T-cell (primary cell): ENCODE measurements around the gene MEX3C. TPM values are rescaled to one million over a fixed set of nuclear protein-coding genes. Genes with fewer than 3 reads are reported as not detected.

Experiments
- ATAC-seq, 4 experiments: fragments of 200-7000 bp in 3 of 4; fragments of 150-1000 bp in 1 of 4; cut with Tn5 transposase; replicated peaks in 1 of 4; 1 replicate in 3 of 4; 2 replicates in 1 of 4; pipeline ENCODE4 v1.10.0; 2021; ENCODE audit warnings: moderate library complexity in 3 of 4, mild to moderate bottlenecking in 2 of 4, moderate number of reproducible peaks in 1 of 4
- CTCF ChIA-PET, 2 donors: fragments of 300-600 bp; sonication (Branson Sonifier 250); formaldehyde crosslinking; loops; one replicate each; lab custom pipeline; 2022; ENCODE audit warnings: antibody characterized with exemption in 2 of 2; lab: Charles Lee
- POLR2A ChIA-PET, 2 donors: fragments of 300-600 bp; sonication (Branson Sonifier 250); formaldehyde crosslinking; loops; one replicate each; lab custom pipeline; 2022; ENCODE audit warnings: antibody characterized with exemption in 2 of 2; lab: Charles Lee
- DNase-seq, 35 experiments: peaks; one replicate each; pipeline versions ENCODE4 v3.0.0 to v3.0.0-alpha.2; 2013 to 2023
- H3K27ac ChIP-seq: one replicate; pipeline ENCODE4 v1.5.1; 2013; ENCODE audit warnings: low read length
- H3K27me3 ChIP-seq, 2 experiments: replicated peaks in 1 of 2; 1 replicate in 1 of 2; 2 replicates in 1 of 2; pipeline versions ENCODE4 v1.6.1 to v1.7.0; 2013; ENCODE audit warnings: low read length in 1 of 2, mixed read lengths in 1 of 2; ENCODE audit not compliant: control insufficient read depth in 2 of 2, insufficient read depth in 2 of 2; ENCODE audit errors: extremely low read depth in 1 of 2
- H3K36me3 ChIP-seq, 2 donors: 1 replicate in 1 of 2; 2 replicates in 1 of 2; pipeline versions ENCODE4 v1.6.1 to v1.7.0; 2013; ENCODE audit warnings: low read length in 1 of 2; ENCODE audit not compliant: control insufficient read depth in 2 of 2, insufficient read depth in 1 of 2; ENCODE audit errors: extremely low read depth in 1 of 2
- H3K4me1 ChIP-seq, 2 experiments: 1 replicate in 1 of 2; 2 replicates in 1 of 2; pipeline versions ENCODE4 v1.6.1 to v1.7.0; 2013; ENCODE audit warnings: low read length in 2 of 2, mixed read lengths in 1 of 2; ENCODE audit not compliant: insufficient read depth in 2 of 2, control insufficient read depth in 1 of 2; ENCODE audit errors: extremely low read depth in 1 of 2
- H3K4me3 ChIP-seq, 2 donors: 1 replicate in 1 of 2; 2 replicates in 1 of 2; pipeline versions ENCODE4 v1.5.1 to v1.7.0; 2013; ENCODE audit warnings: mild to moderate bottlenecking in 2 of 2, low read length in 1 of 2, moderate library complexity in 1 of 2; ENCODE audit not compliant: control insufficient read depth in 1 of 2; ENCODE audit errors: extremely low read depth in 1 of 2
- H3K9me3 ChIP-seq: 2 replicates; pipeline ENCODE4 v1.7.0; 2013
- H3K27ac Mint-ChIP-seq, 2 donors: one replicate each; pipeline ENCODE4 v1.8.0; 2020 to 2021; ENCODE audit warnings: mild to moderate bottlenecking in 2 of 2, mixed read lengths in 2 of 2
- H3K27me3 Mint-ChIP-seq, 2 donors: one replicate each; pipeline ENCODE4 v1.8.0; 2021 to 2022; ENCODE audit warnings: mixed read lengths in 2 of 2
- H3K36me3 Mint-ChIP-seq: one replicate; pipeline ENCODE4 v1.8.0; 2021; ENCODE audit warnings: mixed read lengths
- H3K4me1 Mint-ChIP-seq, 3 donors: one replicate each; pipeline ENCODE4 v1.8.0; 2020 to 2022; ENCODE audit warnings: mixed read lengths in 3 of 3, mild to moderate bottlenecking in 1 of 3
- H3K4me3 Mint-ChIP-seq, 3 donors: one replicate each; pipeline ENCODE4 v1.8.0; 2020 to 2022; ENCODE audit warnings: mild to moderate bottlenecking in 3 of 3, mixed read lengths in 3 of 3, moderate library complexity in 3 of 3
- H3K9me3 Mint-ChIP-seq, 3 donors: one replicate each; pipeline ENCODE4 v1.8.0; 2020 to 2022; ENCODE audit warnings: mixed read lengths in 3 of 3
- WGBS: methylation state at CpG from one replicate; pipeline ENCODE4 v1.1.5; 2013; ENCODE audit warnings: missing lambda C conversion rate; ENCODE audit not compliant: insufficient coverage; 5-methylcytosine and 5-hydroxymethylcytosine counted together
- total RNA-seq, 35 experiments: library from RNA in 6 of 35; stranded (reverse) in 6 of 35; fragments of 120-200 nt in 1 of 35; gene quantifications; one replicate each; pipeline versions ENCODE4 v1.2.1 to v1.2.4 and lab custom pipeline; 2013 to 2026

The MEX3C gene
- total RNA-seq, 5 donors from 2014 or later (not counting 1 experiment from before 2014, with no cell fraction given) = 45.3 to 64.2 (median 52.0) TPM

DNA sequence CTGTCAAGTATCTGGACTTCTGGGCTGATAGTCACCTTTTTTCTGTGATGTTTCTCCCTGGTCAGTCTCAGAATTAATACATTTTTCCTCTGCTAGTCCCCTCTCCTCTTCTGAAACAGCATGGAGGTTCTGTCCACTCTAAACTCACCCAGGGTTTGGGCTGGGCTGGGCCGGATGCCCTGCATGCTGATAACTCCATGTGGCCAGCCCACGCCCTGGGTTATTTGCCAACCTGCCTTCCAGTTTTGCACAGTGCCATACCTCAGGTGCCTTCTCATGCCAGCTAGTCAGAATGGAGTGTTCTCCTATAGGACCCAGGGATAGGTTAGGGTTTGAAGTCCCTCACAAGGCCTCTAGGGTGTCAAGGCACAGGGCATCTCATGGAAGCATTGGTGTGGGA is 32.2 kb downstream of the MEX3C start:
- Mint-ChIP-seq H3K27me3 (no peaks in the 10 kb centered on the region), H3K4me3 (no peak overlapping the region), H3K4me1 (peaks cover 10 to 23% (median 20%) of the 10 kb centered on the region in 3 donors), H3K9me3 (no peaks in the 10 kb centered on the region), H3K36me3 (no peaks in the 10 kb centered on the region), H3K27ac (no peak overlapping the region)
- ChIA-PET CTCF (interaction anchor here in 1 of 2 donors (0.7 kb wide), 1 partner anchor 38 kb away, joined by 6 read pairs; no protein-coding TSS in a partner anchor), POLR2A (no interaction called here)
- Histone ChIP-seq H3K27me3 (no peaks in the 10 kb centered on the region), H3K4me1 (peaks cover 2 to 12% of the 10 kb centered on the region in 2 experiments), H3K27ac (no peak overlapping the region), H3K9me3 (no peaks in the 10 kb centered on the region), H3K4me3 (no peak overlapping the region), H3K36me3 (no peaks in the 10 kb centered on the region)
- ATAC-seq = no peak
- no peak for DNase-seq
- 100% methylated on average over 1 of the region's 2 CpGs for WGBS

DNA sequence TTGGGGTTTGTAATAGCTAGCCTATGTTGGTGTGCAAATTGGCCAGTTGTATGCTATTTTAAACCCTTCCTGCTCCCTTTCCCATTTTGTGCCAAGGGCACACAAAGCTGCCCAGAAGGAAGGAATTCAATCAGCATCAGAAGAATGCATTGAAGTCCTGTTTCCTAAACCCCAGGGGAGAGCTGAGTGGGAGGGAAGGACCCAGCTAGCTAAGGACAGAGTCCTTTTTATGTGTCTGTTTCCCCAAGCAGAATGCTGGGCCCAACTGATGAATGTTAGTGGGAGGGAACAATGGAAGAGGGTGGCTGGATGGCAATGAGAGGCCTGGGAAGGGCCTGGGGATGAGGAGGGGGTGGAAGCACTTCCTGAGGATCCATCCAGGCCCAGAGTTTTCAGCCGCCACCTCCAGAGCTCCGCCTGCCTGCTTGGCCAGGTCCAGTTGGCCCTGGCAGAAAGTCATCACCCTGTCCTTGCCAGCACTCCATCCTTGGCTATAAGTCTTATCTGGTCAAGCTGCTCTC is 32.7 kb downstream of the MEX3C start:
- CTCF ChIA-PET = no interaction called here
- no peak overlapping the region for H3K4me3 Mint-ChIP-seq
- no peak overlapping the region for H3K27ac ChIP-seq
- WGBS = 100% methylated on average over 2 of the region's 2 CpGs
- no peak overlapping the region for H3K27ac Mint-ChIP-seq
- no peaks in the 10 kb centered on the region for H3K36me3 ChIP-seq
- no peaks in the 10 kb centered on the region for H3K9me3 Mint-ChIP-seq
- peaks cover 5 to 19% (median 16%) of the 10 kb centered on the region in 3 donors for H3K4me1 Mint-ChIP-seq
- no peaks in the 10 kb centered on the region for H3K36me3 Mint-ChIP-seq
- DNase-seq (no peak), ATAC-seq (no peak)
- peaks cover 2 to 16% of the 10 kb centered on the region in 2 experiments for H3K4me1 ChIP-seq
- no peaks in the 10 kb centered on the region for H3K27me3 Mint-ChIP-seq
- H3K27me3 ChIP-seq = no peaks in the 10 kb centered on the region
- H3K9me3 ChIP-seq = no peaks in the 10 kb centered on the region
- POLR2A ChIA-PET = no interaction called here
- H3K4me3 ChIP-seq = no peak overlapping the region

DNA sequence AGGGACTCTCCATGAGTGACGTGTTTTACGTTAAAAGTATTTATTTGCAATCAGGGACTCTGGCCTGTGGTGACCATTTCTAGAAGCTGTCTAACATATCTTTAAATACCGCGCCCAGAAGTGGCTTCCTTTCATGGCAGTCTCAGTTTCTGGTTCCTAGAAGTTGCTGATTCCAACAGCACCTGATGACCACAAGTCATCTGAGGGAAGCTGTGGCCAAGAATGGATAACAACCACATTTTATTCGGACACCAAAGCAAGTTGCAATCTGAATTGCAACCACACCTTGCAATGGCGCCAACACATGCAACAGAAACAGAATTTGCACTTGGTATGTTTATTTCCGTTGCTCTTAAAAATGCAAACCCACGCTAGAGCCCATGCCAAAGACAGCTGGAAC is 33.1 kb downstream of the MEX3C start:
- DNase-seq (no peak), ATAC-seq (no peak)
- H3K27me3 ChIP-seq = no peaks in the 10 kb centered on the region
- Mint-ChIP-seq H3K9me3 (no peaks in the 10 kb centered on the region), H3K4me3 (no peak overlapping the region), H3K36me3 (no peaks in the 10 kb centered on the region), H3K27ac (no peak overlapping the region), H3K4me1 (peaks cover under 1 to 14% (median 11%) of the 10 kb centered on the region in 3 donors), H3K27me3 (no peaks in the 10 kb centered on the region)
- no peak overlapping the region for H3K4me3 ChIP-seq
- WGBS = 80% methylated on average over 7 of the region's 8 CpGs
- POLR2A ChIA-PET = no interaction called here
- no peaks in the 10 kb centered on the region for H3K9me3 ChIP-seq
- H3K4me1 ChIP-seq = peaks cover 2 to 17% of the 10 kb centered on the region in 2 experiments
- no peak overlapping the region for H3K27ac ChIP-seq
- no peaks in the 10 kb centered on the region for H3K36me3 ChIP-seq
- CTCF ChIA-PET = no interaction called here

- POLR2A ChIA-PET = no interaction called here
- no peak overlapping the region for H3K4me3 ChIP-seq
- CTCF ChIA-PET = interaction anchor here in 1 of 2 donors (0.7 kb wide), 1 partner anchor 122 kb away, joined by 3 read pairs; no protein-coding TSS in a partner anchor
- H3K9me3 ChIP-seq = no peaks in the 10 kb centered on the region
- H3K27ac Mint-ChIP-seq = no peak overlapping the region
- DNase-seq (no peak), ATAC-seq (no peak)
- H3K4me1 Mint-ChIP-seq = peaks cover 0 to 6% (median 3%) of the 10 kb centered on the region in 3 donors
- peaks cover 2 to 12% of the 10 kb centered on the region in 2 experiments for H3K4me1 ChIP-seq
- H3K27ac ChIP-seq = no peak overlapping the region
- H3K27me3 ChIP-seq = no peaks in the 10 kb centered on the region
- H3K36me3 ChIP-seq = no peaks in the 10 kb centered on the region
- no peaks in the 10 kb centered on the region for H3K27me3 Mint-ChIP-seq
- no CpG with 5 or more reads among the region's 3 CpGs for WGBS
- H3K36me3 Mint-ChIP-seq = no peaks in the 10 kb centered on the region
- no peaks in the 10 kb centered on the region for H3K9me3 Mint-ChIP-seq
- no peak overlapping the region for H3K4me3 Mint-ChIP-seq
Measured at GRCh38 chr18:51163543-51163942, 33.9 kb downstream of the MEX3C start.

- H3K27me3 Mint-ChIP-seq = no peaks in the 10 kb centered on the region
- peaks cover 2 to 10% of the 10 kb centered on the region in 2 experiments for H3K4me1 ChIP-seq
- H3K4me1 Mint-ChIP-seq = peaks cover 0 to 6% (median 0%) of the 10 kb centered on the region in 3 donors
- CTCF ChIA-PET = no interaction called here
- H3K4me3 ChIP-seq = no peak overlapping the region
- POLR2A ChIA-PET = no interaction called here
- 39% methylated on average over 2 of the region's 3 CpGs for WGBS
- H3K27ac Mint-ChIP-seq = no peak overlapping the region
- H3K36me3 ChIP-seq = no peaks in the 10 kb centered on the region
- H3K36me3 Mint-ChIP-seq = no peaks in the 10 kb centered on the region
- H3K27me3 ChIP-seq = no peaks in the 10 kb centered on the region
- no peaks in the 10 kb centered on the region for H3K9me3 ChIP-seq
- ATAC-seq (peak in 2 of 4 experiments; percentile 27 to 40), DNase-seq (no peak)
- no peak overlapping the region for H3K27ac ChIP-seq
- H3K4me3 Mint-ChIP-seq = no peak overlapping the region
- H3K9me3 Mint-ChIP-seq = no peaks in the 10 kb centered on the region
Measured at GRCh38 chr18:51162617-51163016, 34.9 kb downstream of the MEX3C start.

- H3K9me3 ChIP-seq = no peaks in the 10 kb centered on the region
- Mint-ChIP-seq H3K36me3 (no peaks in the 10 kb centered on the region), H3K4me3 (no peak overlapping the region), H3K9me3 (no peaks in the 10 kb centered on the region), H3K27ac (no peak overlapping the region), H3K27me3 (no peaks in the 10 kb centered on the region), H3K4me1 (peaks cover 0 to 6% (median 0%) of the 10 kb centered on the region in 3 donors)
- peaks cover 2 to 10% of the 10 kb centered on the region in 2 experiments for H3K4me1 ChIP-seq
- CTCF ChIA-PET = no interaction called here
- POLR2A ChIA-PET = no interaction called here
- WGBS = 100% methylated on average over 2 of the region's 5 CpGs
- DNase-seq (no peak), ATAC-seq (no peak)
- H3K4me3 ChIP-seq = no peak overlapping the region
- H3K36me3 ChIP-seq = no peaks in the 10 kb centered on the region
- H3K27ac ChIP-seq = no peak overlapping the region
- no peaks in the 10 kb centered on the region for H3K27me3 ChIP-seq
Measured at GRCh38 chr18:51160646-51161045, 36.8 kb downstream of the MEX3C start.
